HG03469 (cell line): Measurements from ENCODE around the gene ZNF521.

Experiments used
- ATAC-seq: cut with Tn5 transposase; IDR thresholded peaks from one replicate; pipeline ENCODE4 v1.9.1; 2021; ENCODE audit warnings: mild to moderate bottlenecking, moderate library complexity, moderate number of reproducible peaks; ENCODE audit not compliant: unreplicated experiment

ZNF521 gene

GRCh38 chr18:25351777-25352628 is at the start of gene ZNF521:
Gene ZNF521, minus strand, starts transcription at chr18:25352166. Its CDS starts 1,220 bp downstream, at chr18:25350946.
- ATAC-seq = peak; percentile 40

- ATAC-seq = no peak
Observed at GRCh38 chr18:25399554-25399953, 47.6 kb upstream of the ZNF521 start.

- no peak for ATAC-seq
Observed at GRCh38 chr18:25392192-25392591, 40.2 kb upstream of the ZNF521 start.

- no peak for ATAC-seq
Observed at GRCh38 chr18:25373432-25374179, 21.6 kb upstream of the ZNF521 start.

GRCh38 chr18:25370391-25370790 is 18.4 kb upstream of the ZNF521 start:
- ATAC-seq = no peak

GRCh38 chr18:25365242-25365641 is 13.3 kb upstream of the ZNF521 start:
- ATAC-seq = no peak

- ATAC-seq = no peak
Observed at GRCh38 chr18:25364732-25365131, 12.8 kb upstream of the ZNF521 start.

- no peak for ATAC-seq
Observed at GRCh38 chr18:25360301-25360899, 8.4 kb upstream of the ZNF521 start.

- ATAC-seq = no peak
Observed at GRCh38 chr18:25353080-25353479, 1.1 kb upstream of the ZNF521 start.

- ATAC-seq = no peak
Observed at GRCh38 chr18:25352629-25353005, 651 bp upstream of the ZNF521 start.

GRCh38 chr18:25351280-25351775 is 638 bp downstream of the ZNF521 start:
- ATAC-seq = no peak

- ATAC-seq = no peak
Observed at GRCh38 chr18:25350489-25351251, 1.3 kb downstream of the ZNF521 start.

- ATAC-seq = no peak
Observed at GRCh38 chr18:25349926-25350487, 2.0 kb downstream of the ZNF521 start.

GRCh38 chr18:25349131-25349925 is 2.6 kb downstream of the ZNF521 start:
- ATAC-seq = no peak

GRCh38 chr18:25348386-25349130 is 3.4 kb downstream of the ZNF521 start:
- ATAC-seq = no peak

GRCh38 chr18:25346561-25346960 is 5.4 kb downstream of the ZNF521 start:
- ATAC-seq = no peak

GRCh38 chr18:25345081-25345866 is 6.7 kb downstream of the ZNF521 start:
- ATAC-seq = no peak

- ATAC-seq = no peak
Observed at GRCh38 chr18:25341831-25342230, 10.1 kb downstream of the ZNF521 start.
